AG04450 (cell line): ENCODE results near the gene ICOS. TPM values are rescaled to one million over a fixed set of nuclear protein-coding genes. Genes with fewer than 3 reads are reported as not detected.

Experiments
- CTCF ChIA-PET: fragments of 300-600, 350-600 bp; formaldehyde crosslinking; extraction: SDS; loops from one replicate; lab custom pipeline; 2022; ENCODE audit warnings: antibody characterized with exemption, inconsistent platforms; lab: Charles Lee
- POLR2A ChIA-PET: fragments of 350-600 bp; formaldehyde crosslinking; extraction: SDS; loops from one replicate; lab custom pipeline; 2021; ENCODE audit warnings: antibody characterized with exemption, inconsistent platforms; lab: Yijun Ruan, JAX
- DNase-seq: peaks from one replicate; pipeline ENCODE4 v3.0.0-alpha.2; 2011; ENCODE audit warnings: low read depth, low spot score
- H3K27ac ChIP-seq: one replicate; pipeline ENCODE4 v1.5.1; 2012; ENCODE audit warnings: low read depth, low read length, control low read depth
- H3K27me3 ChIP-seq: one replicate; pipeline ENCODE4 v1.6.0; 2012; ENCODE audit warnings: low read length; ENCODE audit not compliant: control insufficient read depth, insufficient read depth
- H3K4me3 ChIP-seq: 2 replicates; pipeline ENCODE4 v1.5.1; 2011; ENCODE audit warnings: mild to moderate bottlenecking, low read depth, low read length, control low read depth
- H3K9me3 ChIP-seq: 2 replicates; pipeline ENCODE4 v1.5.1; 2012; ENCODE audit warnings: low read length; ENCODE audit not compliant: control insufficient read depth, insufficient read depth
- CTCF ChIP-seq: IDR thresholded peaks from 2 replicates; pipeline ENCODE4 v1.5.1; 2011; ENCODE audit warnings: low read depth, low read length, control low read depth, inconsistent platforms
- polyA plus RNA-seq: library from polyadenylated mRNA; depleted of rRNA; stranded (reverse); fragments of >200 nt; gene quantifications from 2 replicates; pipeline ENCODE4 v1.2.3, GENCODE V29; 2011

The ICOS gene
- polyA plus RNA-seq, 1 experiment, result not detected

GRCh38 chr2:203948733-203949132 is 12.2 kb downstream of the ICOS start:
- ChIA-PET CTCF (interaction anchor here (0.5 to 1.1 kb wide), 2 partner anchors 20 to 125 kb away, joined by 3 read pairs; no protein-coding TSS in a partner anchor), POLR2A (no interaction called here)
- Histone ChIP-seq H3K4me3 (no peak overlapping the region), H3K9me3 (no peaks in the 10 kb centered on the region), H3K27me3 (no peaks in the 10 kb centered on the region), H3K27ac (no peak overlapping the region)
- no peak for DNase-seq
- TF ChIP-seq CTCF, result no peak

- CTCF ChIA-PET, result interaction anchor here (0.5 to 1.1 kb wide), 2 partner anchors 21 to 125 kb away, joined by 3 read pairs; no protein-coding TSS in a partner anchor
- POLR2A ChIA-PET, result no interaction called here
- DNase-seq, result no peak
- H3K9me3 ChIP-seq, result no peaks in the 10 kb centered on the region
- H3K4me3 ChIP-seq, result no peak overlapping the region
- H3K27me3 ChIP-seq, result no peaks in the 10 kb centered on the region
- TF ChIP-seq CTCF, result no peak
- no peak overlapping the region for H3K27ac ChIP-seq
Measured at GRCh38 chr2:203949228-203949627, 12.7 kb downstream of the ICOS start.

GRCh38 chr2:203951366-203951902 is 14.9 kb downstream of the ICOS start:
- POLR2A ChIA-PET, result no interaction called here
- no peak for DNase-seq
- H3K4me3 ChIP-seq, result no peak overlapping the region
- no peaks in the 10 kb centered on the region for H3K27me3 ChIP-seq
- no peaks in the 10 kb centered on the region for H3K9me3 ChIP-seq
- H3K27ac ChIP-seq, result no peak overlapping the region
- CTCF ChIA-PET, result no interaction called here
- no peak for TF ChIP-seq CTCF

- peaks cover 9% of the 10 kb centered on the region for H3K27me3 ChIP-seq
- ChIA-PET CTCF (interaction anchor here (1.0 kb wide), 1 partner anchor 30 kb away, joined by 3 read pairs; no protein-coding TSS in a partner anchor), POLR2A (no interaction called here)
Measured at GRCh38 chr2:203959265-203959664, 22.7 kb downstream of the ICOS start.

More at GRCh38 chr2:203959265-203959664, 22.7 kb downstream of the ICOS start:
- no peak for DNase-seq
- no peak for TF ChIP-seq CTCF
- Histone ChIP-seq H3K4me3 (no peak overlapping the region), H3K27ac (no peak overlapping the region), H3K9me3 (no peaks in the 10 kb centered on the region)
